BLaER1 treated with 17β-estradiol and CSF1 and Interleukin-3, amounts not matched to agents 10 nM and 100 nM (cell line): ENCODE measurements around the gene CHN2.

ENCODE experiments used
- H3K27ac ChIP-seq, 11 experiments: shearing (Covaris generic); formaldehyde crosslinking; 2 replicates each; pipeline ENCODE4 v1.8.1; 2022
- H3K27me3 ChIP-seq, 11 experiments: shearing (Covaris generic); formaldehyde crosslinking; 2 replicates each; pipeline ENCODE4 v1.8.1; 2022
- H3K36me3 ChIP-seq, 11 experiments: shearing (Covaris generic); formaldehyde crosslinking; 2 replicates each; pipeline ENCODE4 v1.8.1; 2022
- H3K4me1 ChIP-seq, 10 experiments: shearing (Covaris generic); formaldehyde crosslinking; 2 replicates each; pipeline ENCODE4 v1.8.1; 2022
- H3K4me2 ChIP-seq, 11 experiments: shearing (Covaris generic); formaldehyde crosslinking; 2 replicates each; pipeline ENCODE4 v1.8.1; 2022
- H3K4me3 ChIP-seq, 10 experiments: shearing (Covaris generic); formaldehyde crosslinking; 2 replicates each; pipeline ENCODE4 v1.8.1; 2022
- H3K9ac ChIP-seq, 11 experiments: shearing (Covaris generic); formaldehyde crosslinking; 2 replicates each; pipeline ENCODE4 v1.8.1; 2022
- H3K9me3 ChIP-seq, 11 experiments: shearing (Covaris generic); formaldehyde crosslinking; replicated peaks in 1 of 11; 2 replicates each; pipeline ENCODE4 v1.8.1; 2022
- H4K20me1 ChIP-seq, 11 experiments: shearing (Covaris generic); formaldehyde crosslinking; 2 replicates each; pipeline ENCODE4 v1.8.1; 2022
- Cebpa-rat ChIP-seq, 11 experiments: shearing (Covaris generic); IDR thresholded peaks; 2 replicates each; pipeline ENCODE4 v1.8.1; 2022

CHN2 gene

DNA sequence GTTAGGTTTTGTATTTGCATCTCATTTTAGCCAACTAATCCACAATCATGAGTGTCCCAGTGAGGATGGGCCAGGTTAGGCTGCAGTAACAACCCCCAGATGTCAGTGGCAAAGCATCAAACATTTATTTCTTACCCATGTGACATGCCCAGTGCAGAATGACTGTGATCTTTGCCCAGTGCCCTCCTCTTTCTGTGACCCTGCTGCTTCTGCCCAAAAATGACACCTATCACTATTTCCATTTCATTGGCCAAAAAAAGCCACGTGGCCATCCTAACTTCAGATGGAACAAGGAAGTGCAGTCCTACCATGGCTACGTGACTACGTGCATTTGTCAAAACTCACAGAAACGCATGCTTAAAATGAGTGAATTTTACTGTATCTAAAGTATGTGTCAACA lies 259.9 kb downstream of the CHN2 start:
- Histone ChIP-seq H3K27me3 (no peaks in the 10 kb centered on the region), H3K4me3 (no peak overlapping the region), H3K4me2 (no peak overlapping the region), H4K20me1 (no peaks in the 10 kb centered on the region), H3K4me1 (peaks cover 0 to 11% (median 10%) of the 10 kb centered on the region in 10 experiments; a peak in 16 of 20 replicates), H3K9me3 (no peaks in the 10 kb centered on the region), H3K36me3 (no peaks in the 10 kb centered on the region), H3K27ac (no peak overlapping the region), H3K9ac (no peak overlapping the region)
- TF ChIP-seq Cebpa-rat (IDR thresholded peaks at IDR 0.05): no peak

DNA sequence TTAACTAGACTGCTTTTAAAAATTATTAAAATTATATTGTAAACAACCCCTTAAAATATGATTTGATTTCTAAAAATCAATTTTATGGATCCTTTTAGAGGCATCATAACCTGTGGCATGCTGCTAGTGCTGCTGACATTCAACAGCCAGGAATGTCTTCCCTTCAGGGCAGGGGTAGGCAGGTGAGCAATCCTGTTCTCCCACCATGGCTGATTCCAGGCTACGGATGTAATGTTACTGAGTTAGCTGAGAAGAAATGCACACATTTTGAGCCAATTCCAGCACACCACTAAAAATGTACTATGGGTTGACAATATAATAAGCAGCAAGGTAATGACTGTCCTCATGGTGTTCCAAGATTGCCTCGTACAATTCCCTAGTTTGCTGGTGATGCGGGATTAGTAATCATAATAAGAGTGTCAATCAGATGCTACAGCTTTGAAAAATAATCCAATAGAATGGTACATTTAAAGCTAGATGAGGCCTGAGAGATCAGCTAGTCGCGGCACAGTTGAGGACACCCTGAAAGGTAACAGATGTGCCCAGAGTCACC lies 260.4 kb downstream of the CHN2 start:
- H3K27ac ChIP-seq: no peak overlapping the region

DNA sequence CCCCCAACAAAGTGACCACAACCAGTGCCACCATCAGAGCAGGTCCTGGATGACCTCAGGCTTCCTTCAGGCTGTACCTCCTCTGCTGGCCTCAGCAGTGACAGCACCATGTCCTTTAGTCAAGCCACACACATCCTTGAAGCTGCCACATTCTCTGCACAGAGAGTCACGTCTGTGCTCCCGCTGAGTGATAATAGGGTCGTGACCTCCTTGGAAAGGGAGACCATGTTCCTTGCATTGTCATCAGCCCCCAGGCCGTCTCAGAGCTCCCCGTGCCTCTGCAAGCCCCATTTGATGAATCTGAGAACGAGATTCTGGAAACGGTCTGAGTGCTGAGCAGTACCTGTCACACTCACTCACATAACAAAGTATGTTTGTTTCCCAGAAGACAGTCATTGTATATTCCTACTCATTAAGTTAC lies 262.6 kb downstream of the CHN2 start:
- no peak for TF ChIP-seq Cebpa-rat (IDR thresholded peaks at IDR 0.05)
- Histone ChIP-seq H3K27me3 (no peaks in the 10 kb centered on the region), H3K4me2 (no peak overlapping the region), H3K9ac (no peak overlapping the region), H3K36me3 (no peaks in the 10 kb centered on the region), H3K9me3 (no peaks in the 10 kb centered on the region), H3K4me3 (no peak overlapping the region), H4K20me1 (no peaks in the 10 kb centered on the region), H3K27ac (no peak overlapping the region), H3K4me1 (no peaks in the 10 kb centered on the region)

More for the DNA sequence above, 260.4 kb downstream of the CHN2 start:
- Histone ChIP-seq H3K4me1 (peaks cover 0 to 6% (median 5%) of the 10 kb centered on the region in 10 experiments; a peak in 15 of 20 replicates), H4K20me1 (no peaks in the 10 kb centered on the region), H3K9ac (no peak overlapping the region), H3K36me3 (no peaks in the 10 kb centered on the region), H3K9me3 (no peaks in the 10 kb centered on the region), H3K27me3 (no peaks in the 10 kb centered on the region), H3K4me3 (no peak overlapping the region), H3K4me2 (no peak overlapping the region)
- no peak for TF ChIP-seq Cebpa-rat (IDR thresholded peaks at IDR 0.05)

DNA sequence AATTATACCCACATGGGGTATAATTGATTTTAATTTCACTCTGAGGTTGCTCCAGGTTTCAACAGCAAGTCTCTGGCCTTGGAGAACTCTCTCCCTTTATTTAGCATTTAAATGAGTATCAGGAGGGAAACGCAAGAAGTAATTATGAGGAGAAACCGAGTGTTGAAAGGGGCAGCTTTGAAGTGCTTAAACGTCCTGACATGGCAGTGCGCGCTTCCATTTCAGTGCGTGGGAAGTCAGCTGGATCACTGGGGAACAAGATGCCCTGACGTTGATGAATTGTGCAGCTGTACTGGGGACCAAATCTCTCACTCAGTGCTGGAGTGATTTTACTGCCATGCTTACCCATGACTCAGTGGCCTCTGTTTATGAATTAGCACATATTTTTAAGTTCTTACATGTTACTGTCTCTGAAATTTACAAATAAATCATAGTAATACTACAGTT lies 263.0 kb downstream of the CHN2 start:
- Histone ChIP-seq H3K36me3 (no peaks in the 10 kb centered on the region), H3K9ac (no peak overlapping the region), H3K4me1 (no peaks in the 10 kb centered on the region), H3K4me2 (no peak overlapping the region), H3K27ac (no peak overlapping the region), H3K27me3 (no peaks in the 10 kb centered on the region), H3K9me3 (no peaks in the 10 kb centered on the region), H3K4me3 (no peak overlapping the region), H4K20me1 (no peaks in the 10 kb centered on the region)
- no peak for TF ChIP-seq Cebpa-rat (IDR thresholded peaks at IDR 0.05)

DNA sequence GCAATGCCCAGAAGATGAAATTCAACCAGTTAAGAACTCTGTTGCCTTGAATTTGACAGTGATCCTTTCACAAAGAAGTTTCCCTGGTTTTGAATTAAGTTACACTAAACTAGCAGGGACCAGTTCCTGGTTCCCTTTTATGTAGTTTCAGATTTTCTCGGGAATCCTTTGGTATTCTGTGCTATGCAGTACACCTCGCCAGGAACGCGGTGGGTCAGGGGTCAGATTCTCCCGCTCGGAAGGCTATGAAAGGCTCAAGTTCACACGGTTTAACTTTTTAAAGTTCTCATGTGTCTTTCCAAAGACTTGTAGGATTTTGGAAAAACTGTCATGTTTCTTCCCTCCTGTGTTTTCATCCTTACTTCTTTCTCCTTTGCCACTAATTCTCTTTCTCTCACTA lies 264.4 kb downstream of the CHN2 start:
- H3K4me2 ChIP-seq: no peak overlapping the region
- no peak for TF ChIP-seq Cebpa-rat (IDR thresholded peaks at IDR 0.05)
- no peaks in the 10 kb centered on the region for H3K36me3 ChIP-seq
- H3K4me1 ChIP-seq: no peaks in the 10 kb centered on the region
- no peaks in the 10 kb centered on the region for H3K9me3 ChIP-seq
- H4K20me1 ChIP-seq: no peaks in the 10 kb centered on the region
- no peaks in the 10 kb centered on the region for H3K27me3 ChIP-seq
- no peak overlapping the region for H3K9ac ChIP-seq
- no peak overlapping the region for H3K27ac ChIP-seq
- no peak overlapping the region for H3K4me3 ChIP-seq

DNA sequence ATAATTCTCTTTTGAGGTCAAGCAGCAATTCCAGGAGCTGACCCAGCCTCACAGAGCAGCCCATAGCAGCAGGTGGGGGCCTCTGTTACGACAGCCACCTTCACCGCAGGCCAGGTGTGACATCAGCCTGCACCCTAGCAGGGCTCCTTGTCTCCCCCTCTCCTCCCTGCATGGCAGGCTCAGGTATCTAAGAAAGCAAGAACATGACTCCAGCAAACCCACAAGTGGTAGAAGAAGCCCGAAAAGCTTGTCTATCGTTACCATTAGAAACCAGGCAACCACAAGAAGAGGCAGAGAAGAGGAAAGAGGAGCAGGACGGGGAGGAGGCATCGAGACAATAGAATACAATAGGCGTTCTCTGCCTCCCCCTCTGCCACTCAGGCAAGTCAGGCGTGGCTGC lies 265.0 kb downstream of the CHN2 start:
- no peak overlapping the region for H3K4me3 ChIP-seq
- no peaks in the 10 kb centered on the region for H4K20me1 ChIP-seq
- no peaks in the 10 kb centered on the region for H3K27me3 ChIP-seq
- no peak overlapping the region for H3K9ac ChIP-seq
- H3K27ac ChIP-seq: no peak overlapping the region
- no peak for TF ChIP-seq Cebpa-rat (IDR thresholded peaks at IDR 0.05)
- no peaks in the 10 kb centered on the region for H3K36me3 ChIP-seq
- no peaks in the 10 kb centered on the region for H3K9me3 ChIP-seq
- no peak overlapping the region for H3K4me2 ChIP-seq
- H3K4me1 ChIP-seq: no peaks in the 10 kb centered on the region

DNA sequence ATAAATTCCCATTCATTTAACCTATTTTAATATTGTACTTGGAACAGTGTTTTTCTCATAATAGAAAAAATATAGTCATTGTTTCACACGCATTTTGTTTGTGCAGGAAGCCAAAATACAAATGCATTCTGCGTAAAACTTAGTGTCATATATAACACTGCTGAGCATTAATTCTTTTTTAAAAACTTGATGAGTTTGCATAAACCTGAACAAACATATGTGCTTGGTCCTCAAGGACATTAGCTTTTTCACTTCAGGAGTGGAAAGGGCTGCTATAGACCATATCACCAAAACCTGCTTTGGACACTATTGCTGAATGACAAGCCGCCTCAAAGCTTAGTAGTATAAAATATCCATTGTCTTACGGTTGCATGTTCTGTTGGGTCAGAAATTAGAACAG lies 267.4 kb downstream of the CHN2 start:
- H3K27ac ChIP-seq: no peak overlapping the region
- no peaks in the 10 kb centered on the region for H3K36me3 ChIP-seq
- H3K9ac ChIP-seq: no peak overlapping the region
- H3K4me1 ChIP-seq: peaks cover 0 to 7% (median 2%) of the 10 kb centered on the region in 10 experiments; a peak in 3 of 20 replicates
- no peak overlapping the region for H3K4me3 ChIP-seq
- TF ChIP-seq Cebpa-rat (IDR thresholded peaks at IDR 0.05): no peak
- no peaks in the 10 kb centered on the region for H3K9me3 ChIP-seq
- H4K20me1 ChIP-seq: no peaks in the 10 kb centered on the region
- H3K4me2 ChIP-seq: no peak overlapping the region
- H3K27me3 ChIP-seq: no peaks in the 10 kb centered on the region

DNA sequence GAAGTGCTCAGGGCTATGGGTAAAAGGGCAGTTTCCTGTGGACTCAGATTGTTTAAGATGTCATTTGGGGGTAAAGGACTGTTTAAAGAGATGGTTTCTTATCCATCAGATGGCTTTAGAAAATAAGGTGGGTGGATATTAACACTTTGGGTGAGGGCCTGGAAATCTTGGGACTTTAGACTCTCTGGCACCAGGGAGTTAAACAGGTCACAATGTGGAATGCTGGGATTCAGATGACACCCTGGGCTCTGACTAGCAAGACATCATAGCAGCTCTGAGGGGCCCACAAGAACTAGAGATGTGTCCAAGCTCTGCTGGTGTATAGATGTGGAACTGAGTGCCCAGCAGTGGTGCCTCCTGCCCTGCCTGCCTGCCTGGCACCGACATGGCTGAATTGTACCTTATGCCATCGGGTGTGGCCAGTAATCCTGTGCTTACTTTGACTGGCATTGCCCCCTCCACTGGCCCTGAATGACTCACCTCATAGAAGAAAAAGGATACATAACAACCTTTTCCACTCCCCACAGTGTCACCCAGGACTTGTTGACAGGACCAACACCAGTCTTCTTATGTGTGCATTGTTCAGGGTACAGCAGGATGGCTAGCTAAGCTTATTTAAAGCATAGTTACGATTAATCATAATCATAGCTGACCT lies 269.1 kb downstream of the CHN2 start:
- H4K20me1 ChIP-seq: no peaks in the 10 kb centered on the region
- no peak overlapping the region for H3K27ac ChIP-seq
- no peak overlapping the region for H3K4me3 ChIP-seq
- H3K9me3 ChIP-seq: no peaks in the 10 kb centered on the region
- no peaks in the 10 kb centered on the region for H3K27me3 ChIP-seq
- H3K9ac ChIP-seq: no peak overlapping the region
- no peak for TF ChIP-seq Cebpa-rat (IDR thresholded peaks at IDR 0.05)
- no peak overlapping the region for H3K4me2 ChIP-seq
- no peaks in the 10 kb centered on the region for H3K36me3 ChIP-seq
- peaks cover 0 to 7% (median 2%) of the 10 kb centered on the region in 10 experiments; a peak in 3 of 20 replicates for H3K4me1 ChIP-seq

DNA sequence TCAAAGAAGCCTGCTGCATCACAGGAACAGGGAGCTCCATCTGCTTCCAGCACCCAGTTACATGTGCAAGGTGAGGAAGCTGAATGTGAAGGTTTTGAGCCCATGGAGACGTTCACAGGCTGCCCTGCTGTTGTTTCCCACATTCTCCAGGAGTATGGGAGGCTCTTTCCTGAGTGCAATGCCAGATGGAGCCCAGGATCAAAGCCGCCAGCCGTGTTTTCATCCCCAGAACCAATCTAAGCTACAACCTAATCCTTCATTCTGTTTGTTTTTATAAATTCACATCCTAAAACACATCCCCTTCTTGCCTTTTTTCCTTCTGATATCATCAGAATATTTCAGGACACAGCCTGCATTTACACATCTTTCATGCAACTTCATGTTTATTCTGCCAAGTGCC lies 270.2 kb downstream of the CHN2 start:
- TF ChIP-seq Cebpa-rat (IDR thresholded peaks at IDR 0.05): no peak
- no peak overlapping the region for H3K4me3 ChIP-seq
- no peak overlapping the region for H3K27ac ChIP-seq
- H3K4me1 ChIP-seq: peaks cover 0 to 7% (median 2%) of the 10 kb centered on the region in 10 experiments; a peak in 3 of 20 replicates
- H3K4me2 ChIP-seq: no peak overlapping the region
- H3K36me3 ChIP-seq: no peaks in the 10 kb centered on the region
- no peaks in the 10 kb centered on the region for H3K27me3 ChIP-seq
- no peak overlapping the region for H3K9ac ChIP-seq
- H4K20me1 ChIP-seq: no peaks in the 10 kb centered on the region
- H3K9me3 ChIP-seq: no peaks in the 10 kb centered on the region
